Progenitor cell of endocrine pancreas (in vitro differentiated cells): ENCODE data around the gene GABRB3. TPM values are rescaled to one million over a fixed set of nuclear protein-coding genes. Genes with fewer than 3 reads are reported as not detected.
A peak's percentile ranks its signal among the peaks of the same experiment; 100 is the strongest.

ENCODE experiments used
- DNase-seq: peaks from one replicate; pipeline ENCODE4 v3.0.0; 2021; ENCODE audit warnings: low spot score; ENCODE audit not compliant: unreplicated experiment
- H3K27ac Mint-ChIP-seq: 2 replicates; pipeline ENCODE4 v1.8.0; 2021; ENCODE audit warnings: mild to moderate bottlenecking, moderate library complexity, mixed read lengths
- H3K27me3 Mint-ChIP-seq: 2 replicates; pipeline ENCODE4 v1.8.0; 2021; ENCODE audit warnings: mixed read lengths
- H3K36me3 Mint-ChIP-seq: 2 replicates; pipeline ENCODE4 v1.8.0; 2022; ENCODE audit warnings: mixed read lengths; ENCODE audit not compliant: insufficient read depth
- H3K4me1 Mint-ChIP-seq: 2 replicates; pipeline ENCODE4 v1.8.0; 2021; ENCODE audit warnings: low read depth, mixed read lengths
- H3K4me3 Mint-ChIP-seq: 2 replicates; pipeline ENCODE4 v1.8.0; 2021; ENCODE audit warnings: low read depth, mild to moderate bottlenecking, moderate library complexity, mixed read lengths
- H3K9me3 Mint-ChIP-seq: 2 replicates; pipeline ENCODE4 v1.8.0; 2021; ENCODE audit warnings: low read depth, mixed read lengths
- total RNA-seq: library from RNA; stranded (reverse); gene quantifications from 2 replicates; pipeline ENCODE4 v1.2.1, GENCODE V29; 2021
- TF ChIP-seq, protein P1 (sequence below): fragments of 200-600 bp; sonication (generic); IDR thresholded peaks from one replicate; pipeline ENCODE4 v1.5.0; 2021; ENCODE audit warnings: antibody characterized with exemption, mild to moderate bottlenecking; ENCODE audit not compliant: unreplicated experiment

The GABRB3 gene
- total RNA-seq, 1 donor from 2014 or later: 20.9 TPM

DNA sequence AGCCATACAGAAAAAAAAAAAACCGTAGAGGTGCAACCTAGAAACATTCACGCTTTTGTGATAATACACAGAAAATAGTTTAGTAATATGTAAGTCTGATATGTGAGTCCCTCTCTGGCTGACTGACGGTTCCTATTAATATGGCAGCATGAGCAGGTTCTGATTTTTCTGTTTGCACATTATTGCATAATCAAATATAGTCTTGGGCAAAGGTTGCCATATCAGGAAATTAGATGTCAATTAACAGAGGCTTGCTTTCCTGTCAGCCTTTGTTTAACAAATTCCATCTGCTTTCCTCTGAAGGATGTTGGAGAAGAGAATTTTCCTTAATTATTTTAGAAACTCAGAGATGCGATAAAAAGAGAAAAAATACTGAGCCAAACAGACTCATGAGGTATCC, 14.8 kb downstream of the GABRB3 start:
- H3K27ac Mint-ChIP-seq: no peak overlapping the region
- H3K9me3 Mint-ChIP-seq: no peaks in the 10 kb centered on the region
- TF ChIP-seq, protein P1, sequence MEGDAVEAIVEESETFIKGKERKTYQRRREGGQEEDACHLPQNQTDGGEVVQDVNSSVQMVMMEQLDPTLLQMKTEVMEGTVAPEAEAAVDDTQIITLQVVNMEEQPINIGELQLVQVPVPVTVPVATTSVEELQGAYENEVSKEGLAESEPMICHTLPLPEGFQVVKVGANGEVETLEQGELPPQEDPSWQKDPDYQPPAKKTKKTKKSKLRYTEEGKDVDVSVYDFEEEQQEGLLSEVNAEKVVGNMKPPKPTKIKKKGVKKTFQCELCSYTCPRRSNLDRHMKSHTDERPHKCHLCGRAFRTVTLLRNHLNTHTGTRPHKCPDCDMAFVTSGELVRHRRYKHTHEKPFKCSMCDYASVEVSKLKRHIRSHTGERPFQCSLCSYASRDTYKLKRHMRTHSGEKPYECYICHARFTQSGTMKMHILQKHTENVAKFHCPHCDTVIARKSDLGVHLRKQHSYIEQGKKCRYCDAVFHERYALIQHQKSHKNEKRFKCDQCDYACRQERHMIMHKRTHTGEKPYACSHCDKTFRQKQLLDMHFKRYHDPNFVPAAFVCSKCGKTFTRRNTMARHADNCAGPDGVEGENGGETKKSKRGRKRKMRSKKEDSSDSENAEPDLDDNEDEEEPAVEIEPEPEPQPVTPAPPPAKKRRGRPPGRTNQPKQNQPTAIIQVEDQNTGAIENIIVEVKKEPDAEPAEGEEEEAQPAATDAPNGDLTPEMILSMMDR: no peak
- H3K4me3 Mint-ChIP-seq: no peak overlapping the region
- DNase-seq: no peak
- no peaks in the 10 kb centered on the region for H3K36me3 Mint-ChIP-seq
- peaks cover 11% of the 10 kb centered on the region for H3K4me1 Mint-ChIP-seq
- peaks cover 3% of the 10 kb centered on the region for H3K27me3 Mint-ChIP-seq

DNA sequence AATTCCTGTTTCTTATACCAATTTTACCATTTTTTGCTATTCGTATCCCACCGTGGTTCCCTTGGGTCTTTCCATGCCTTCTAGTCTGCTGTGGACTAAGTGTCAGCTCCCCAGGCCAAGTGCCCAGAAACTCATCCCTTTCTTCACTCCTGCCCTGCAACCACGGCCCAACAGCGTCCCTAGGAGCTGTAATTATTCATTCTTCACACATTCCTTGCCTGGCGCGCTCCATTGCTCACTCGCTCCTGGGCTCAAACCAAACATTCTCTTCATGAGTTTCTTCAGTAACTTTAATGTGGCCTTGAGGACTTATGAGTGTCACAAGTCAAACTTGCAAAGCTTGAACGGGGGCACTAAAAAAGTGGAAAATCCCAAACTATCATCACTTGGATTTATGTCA, 15.7 kb downstream of the GABRB3 start:
- Mint-ChIP-seq H3K27me3 (peaks cover 6% of the 10 kb centered on the region), H3K4me1 (peaks cover 11% of the 10 kb centered on the region), H3K27ac (no peak overlapping the region), H3K9me3 (no peaks in the 10 kb centered on the region), H3K36me3 (no peaks in the 10 kb centered on the region), H3K4me3 (no peak overlapping the region)
- no peak for DNase-seq
- TF ChIP-seq, protein P1: no peak

DNA sequence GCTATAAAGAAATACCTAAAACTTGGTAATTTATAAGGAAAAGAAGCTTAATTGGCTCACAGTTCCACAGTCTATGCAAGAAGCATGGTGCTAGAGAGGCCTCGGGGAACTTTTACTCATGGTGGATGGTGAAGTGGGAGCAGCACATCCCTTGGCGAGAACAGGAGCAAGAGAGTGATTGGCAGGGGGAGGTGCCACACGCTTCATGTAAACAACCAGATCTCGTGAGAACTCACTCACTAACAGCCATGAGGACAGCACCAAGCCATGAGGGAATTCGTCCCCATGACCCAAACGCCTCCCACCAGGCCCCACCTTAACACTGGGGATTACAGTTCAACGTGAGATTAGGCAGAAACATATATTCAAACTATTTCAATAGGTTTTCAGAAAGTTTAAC, 28.0 kb downstream of the GABRB3 start:
- no peak overlapping the region for H3K27ac Mint-ChIP-seq
- H3K27me3 Mint-ChIP-seq: peaks cover 13% of the 10 kb centered on the region
- TF ChIP-seq, protein P1: no peak
- H3K9me3 Mint-ChIP-seq: no peaks in the 10 kb centered on the region
- no peak for DNase-seq
- H3K4me1 Mint-ChIP-seq: peaks cover 3% of the 10 kb centered on the region
- H3K36me3 Mint-ChIP-seq: no peaks in the 10 kb centered on the region
- H3K4me3 Mint-ChIP-seq: no peak overlapping the region

DNA sequence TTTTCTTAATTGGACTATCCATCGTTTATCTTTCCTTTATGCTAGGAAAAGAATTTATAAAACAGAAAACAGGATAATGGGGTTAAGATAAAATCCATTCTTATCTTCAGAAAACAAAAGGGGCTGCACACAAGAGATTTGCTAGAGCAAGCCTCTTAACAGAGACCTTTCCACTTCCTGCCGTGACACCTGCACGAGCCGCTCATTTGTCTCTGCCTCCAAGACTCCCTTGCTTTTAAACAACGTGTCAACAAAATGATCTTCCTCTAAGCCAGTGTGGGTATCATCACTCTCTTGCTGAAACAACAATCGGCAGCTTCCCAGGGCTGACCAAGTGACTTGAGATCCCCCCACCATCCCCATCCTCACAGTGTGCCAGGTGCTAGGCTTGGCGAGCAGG, 33.1 kb downstream of the GABRB3 start:
- no peaks in the 10 kb centered on the region for H3K36me3 Mint-ChIP-seq
- peak overlapping the region; percentile 21 for H3K27ac Mint-ChIP-seq
- H3K4me3 Mint-ChIP-seq: no peak overlapping the region
- TF ChIP-seq, protein P1: no peak
- peaks cover 17% of the 10 kb centered on the region for H3K27me3 Mint-ChIP-seq
- peaks cover 3% of the 10 kb centered on the region for H3K9me3 Mint-ChIP-seq
- H3K4me1 Mint-ChIP-seq: peaks cover 13% of the 10 kb centered on the region
- DNase-seq: no peak

DNA sequence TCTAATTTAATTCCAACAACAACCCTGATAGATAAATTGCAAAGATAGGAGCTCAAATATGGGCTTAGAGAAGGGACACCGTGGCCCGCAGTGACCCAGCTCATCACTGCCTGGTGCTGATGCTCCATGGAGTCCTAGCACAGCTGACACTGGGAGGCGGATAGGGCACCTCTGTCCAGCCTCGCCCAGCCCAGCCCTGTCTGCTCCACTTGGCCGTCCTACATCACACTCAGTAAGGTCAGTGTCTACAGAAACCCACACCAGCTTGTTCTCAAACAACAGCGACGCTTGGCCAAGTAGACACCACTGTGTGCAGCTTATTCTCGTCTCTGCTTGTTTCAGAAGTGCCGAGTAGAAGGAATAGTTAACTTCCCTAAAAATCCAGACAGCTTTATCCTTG, 33.9 kb downstream of the GABRB3 start:
- Mint-ChIP-seq H3K27ac (no peak overlapping the region), H3K9me3 (peaks cover 3% of the 10 kb centered on the region), H3K36me3 (no peaks in the 10 kb centered on the region), H3K4me1 (peaks cover 13% of the 10 kb centered on the region), H3K4me3 (no peak overlapping the region), H3K27me3 (peaks cover 17% of the 10 kb centered on the region)
- TF ChIP-seq, protein P1: no peak
- no peak for DNase-seq
